IMR-90 (cell line): ENCODE data around the gene GJB4. TPM values are rescaled to one million over a fixed set of nuclear protein-coding genes. Genes with fewer than 3 reads are reported as not detected.

Experiments
- ATAC-seq: fragments of 200-7000 bp; cut with Tn5 transposase; 2 replicates; pipeline ENCODE4 v1.9.1; 2020; ENCODE audit warnings: low read depth, mild to moderate bottlenecking, moderate library complexity
- BruUV-seq: library from RNA; stranded (reverse); fragments of 400-500 nt; replicated peaks from 2 replicates; lab custom pipeline; 2021; lab: Mats Ljungman, UMichigan
- CTCF ChIA-PET: fragments of 300-600 bp; formaldehyde crosslinking; extraction: SDS; loops from one replicate; lab custom pipeline; 2021; ENCODE audit warnings: antibody characterized with exemption; lab: Yijun Ruan, JAX
- POLR2A ChIA-PET: fragments of 300-600 bp; sonication (Branson Sonifier 250); formaldehyde crosslinking; loops from one replicate; lab custom pipeline; 2022; ENCODE audit warnings: antibody characterized with exemption; ENCODE audit not compliant: unreplicated experiment; lab: Charles Lee
- DNase-seq: peaks from one replicate; pipeline ENCODE4 v3.0.0; 2013
- H2AFZ ChIP-seq: replicated peaks from 2 replicates; pipeline ENCODE3; 2013; ENCODE audit warnings: low read length, mild to moderate bottlenecking; ENCODE audit not compliant: poor library complexity
- H2AK5ac ChIP-seq: 2 replicates; pipeline ENCODE4 v1.6.1; 2013; ENCODE audit warnings: low read depth, low read length, inconsistent platforms
- H2AK9ac ChIP-seq: replicated peaks from 2 replicates; pipeline ENCODE3; 2013; ENCODE audit warnings: mild to moderate bottlenecking, low read depth, low read length, moderate library complexity; ENCODE audit not compliant: poor library complexity
- H2BK120ac ChIP-seq: 2 replicates; pipeline ENCODE4 v1.6.1; 2013; ENCODE audit warnings: low read depth, low read length, inconsistent platforms
- H2BK15ac ChIP-seq: 3 replicates; pipeline ENCODE4 v1.6.1; 2013; ENCODE audit warnings: low read depth, low read length, inconsistent platforms
- H2BK20ac ChIP-seq: 2 replicates; pipeline ENCODE4 v1.6.1; 2013; ENCODE audit warnings: low read depth, mild to moderate bottlenecking, inconsistent platforms, low read length, moderate library complexity
- H2BK5ac ChIP-seq: 2 replicates; pipeline ENCODE4 v1.6.1; 2013; ENCODE audit warnings: mild to moderate bottlenecking, low read depth, low read length, inconsistent platforms; ENCODE audit not compliant: poor library complexity, severe bottlenecking
- H3K14ac ChIP-seq: replicated peaks from 2 replicates; pipeline ENCODE4 v1.6.1; 2013; ENCODE audit warnings: low read depth, low read length, inconsistent platforms
- H3K18ac ChIP-seq: 2 replicates; pipeline ENCODE4 v1.6.1; 2013; ENCODE audit warnings: low read depth, low read length, control low read depth
- H3K23ac ChIP-seq: 2 replicates; pipeline ENCODE4 v1.6.1; 2013; ENCODE audit warnings: low read depth, low read length, inconsistent platforms
- H3K27ac ChIP-seq: 2 replicates; pipeline ENCODE4 v1.5.1; 2013; ENCODE audit warnings: mild to moderate bottlenecking, control low read depth, low read length; ENCODE audit not compliant: insufficient read depth
- H3K27me3 ChIP-seq: 2 replicates; pipeline ENCODE4 v1.6.1; 2013; ENCODE audit warnings: low read length; ENCODE audit not compliant: control insufficient read depth, insufficient read depth
- H3K36me3 ChIP-seq: 2 replicates; pipeline ENCODE4 v1.6.1; 2013; ENCODE audit warnings: low read length, mixed read lengths; ENCODE audit not compliant: control insufficient read depth, insufficient read depth
- H3K4ac ChIP-seq: 2 replicates; pipeline ENCODE4 v1.6.1; 2013; ENCODE audit warnings: low read depth, low read length, inconsistent platforms
- H3K4me1 ChIP-seq: 2 replicates; pipeline ENCODE4 v1.6.1; 2013; ENCODE audit warnings: low read length, mixed read lengths; ENCODE audit not compliant: control insufficient read depth, insufficient read depth
- H3K4me2 ChIP-seq: 2 replicates; pipeline ENCODE4 v1.6.1; 2013; ENCODE audit warnings: low read depth, mild to moderate bottlenecking, control low read depth, low read length, moderate library complexity
- H3K4me3 ChIP-seq: 2 replicates; pipeline ENCODE4 v1.5.1; 2013; ENCODE audit warnings: low read depth, mild to moderate bottlenecking, control low read depth, low read length, moderate library complexity; ENCODE audit not compliant: insufficient read depth
- H3K56ac ChIP-seq: 2 replicates; pipeline ENCODE4 v1.6.1; 2013; ENCODE audit warnings: low read length, inconsistent platforms; ENCODE audit not compliant: insufficient read depth; ENCODE audit errors: extremely low read depth
- H3K79me1 ChIP-seq, 2 experiments: 2 replicates each; pipeline ENCODE4 v1.6.1; 2013; ENCODE audit warnings: low read length in 2 of 2, inconsistent platforms in 1 of 2, low read depth in 1 of 2
- H3K9ac ChIP-seq: 2 replicates; pipeline ENCODE4 v1.6.1; 2013; ENCODE audit warnings: low read depth, low read length, control low read depth
- H3K9me1 ChIP-seq: 2 replicates; pipeline ENCODE4 v1.6.1; 2013; ENCODE audit warnings: low read length, inconsistent platforms; ENCODE audit not compliant: insufficient read depth
- H3K9me3 ChIP-seq: 2 replicates; pipeline ENCODE4 v1.6.1; 2013; ENCODE audit warnings: low read length; ENCODE audit not compliant: control insufficient read depth, insufficient read depth
- H4K20me1 ChIP-seq: 2 replicates; pipeline ENCODE4 v1.6.1; 2013; ENCODE audit warnings: low read length, inconsistent platforms; ENCODE audit not compliant: insufficient read depth
- H4K5ac ChIP-seq: 2 replicates; pipeline ENCODE4 v1.6.1; 2013; ENCODE audit warnings: mild to moderate bottlenecking, low read depth, low read length, control low read depth
- H4K8ac ChIP-seq, 2 experiments: 2 replicates each; pipeline ENCODE4 v1.6.1; 2013; ENCODE audit warnings: low read depth in 2 of 2, low read length in 2 of 2, control low read depth in 1 of 2, inconsistent platforms in 1 of 2
- H4K91ac ChIP-seq: 2 replicates; pipeline ENCODE4 v1.6.1; 2013; ENCODE audit warnings: low read depth, low read length, inconsistent platforms; ENCODE audit not compliant: insufficient read depth
- BHLHE40 ChIP-seq: fragments of 150-350 bp; IDR thresholded peaks from 2 replicates; pipeline ENCODE4 v1.6.1; 2016; ENCODE audit warnings: mild to moderate bottlenecking, low read depth, low read length
- CEBPB ChIP-seq: IDR thresholded peaks from 2 replicates; pipeline ENCODE4 v1.6.1; 2012; ENCODE audit warnings: low read depth, low read length, improper control_type of control experiment
- CHD1 ChIP-seq: IDR thresholded peaks from 2 replicates; pipeline ENCODE4 v1.6.1; 2012; ENCODE audit warnings: low read depth, low read length, improper control_type of control experiment
- CTCF ChIP-seq: conservative IDR thresholded peaks from 2 replicates; pipeline ENCODE4 v1.5.1; 2012; ENCODE audit warnings: mild to moderate bottlenecking, low read depth, low read length, improper control_type of control experiment
- ELK1 ChIP-seq: fragments of 150-350 bp; IDR thresholded peaks from 2 replicates; pipeline ENCODE4 v1.6.1; 2016; ENCODE audit warnings: low read depth, mild to moderate bottlenecking, low read length, moderate library complexity, borderline replicate concordance
- FOS ChIP-seq: fragments of 150-350 bp; IDR thresholded peaks from 2 replicates; pipeline ENCODE4 v1.6.1; 2016; ENCODE audit warnings: low read depth, low read length
- MAFK ChIP-seq: IDR thresholded peaks from 2 replicates; pipeline ENCODE4 v1.6.1; 2012; ENCODE audit warnings: low read depth, low read length, improper control_type of control experiment
- MAZ ChIP-seq: IDR thresholded peaks from 2 replicates; pipeline ENCODE4 v1.6.1; 2012; ENCODE audit warnings: low read depth, mild to moderate bottlenecking, low read length, improper control_type of control experiment, moderate library complexity, borderline replicate concordance
- MXI1 ChIP-seq: IDR thresholded peaks from 2 replicates; pipeline ENCODE4 v1.6.1; 2012; ENCODE audit warnings: low read depth, mild to moderate bottlenecking, low read length, moderate library complexity, borderline replicate concordance
- NFE2L2 ChIP-seq: fragments of 150-350 bp; IDR thresholded peaks from 2 replicates; pipeline ENCODE4 v1.6.1; 2016; ENCODE audit warnings: low read depth, mild to moderate bottlenecking, low read length
- POLR2A ChIP-seq: IDR thresholded peaks from 2 replicates; pipeline ENCODE4 v1.6.1; 2012; ENCODE audit warnings: mild to moderate bottlenecking, low read depth, low read length
- RAD21 ChIP-seq: IDR thresholded peaks from 2 replicates; pipeline ENCODE4 v1.6.1; 2012; ENCODE audit warnings: low read length, improper control_type of control experiment
- RCOR1 ChIP-seq: IDR thresholded peaks from 2 replicates; pipeline ENCODE4 v1.6.1; 2012; ENCODE audit warnings: mild to moderate bottlenecking, low read length, improper control_type of control experiment; ENCODE audit not compliant: insufficient replicate concordance
- RFX5 ChIP-seq: IDR thresholded peaks from 2 replicates; pipeline ENCODE4 v1.8.0; 2012; ENCODE audit warnings: low read depth, mild to moderate bottlenecking, low read length, moderate library complexity
- SMC3 ChIP-seq: fragments of 150-350 bp; IDR thresholded peaks from 2 replicates; pipeline ENCODE4 v1.6.1; 2016; ENCODE audit warnings: low read depth, mild to moderate bottlenecking, antibody characterized with exemption, low read length, moderate library complexity
- USF2 ChIP-seq: fragments of 150-350 bp; IDR thresholded peaks from 2 replicates; pipeline ENCODE4 v1.6.1; 2017; ENCODE audit warnings: mild to moderate bottlenecking, antibody characterized with exemption, low read length, low read depth
- WGBS, 2 experiments: methylation state at CpG; one replicate each; pipeline versions ENCODE4 v1.1.5 to v1.1.7; 2013; ENCODE audit warnings: missing lambda C conversion rate in 2 of 2; ENCODE audit not compliant: insufficient read length in 1 of 2; ENCODE audit errors: extremely low coverage in 2 of 2; 5-methylcytosine and 5-hydroxymethylcytosine counted together
- dilution Hi-C: fragments of 300-500 bp; cut with HindIII; formaldehyde crosslinking; loops from one replicate; pipeline ENCODE4 v1.14.3; 2018; ENCODE audit warnings: low sequenced_read_pairs; ENCODE audit not compliant: unreplicated experiment
- in situ Hi-C: fragments of 300-500 bp; cut with MboI; formaldehyde crosslinking; loops from 3 replicates; pipeline ENCODE4 v1.14.3; 2019; ENCODE audit warnings: low sequenced_read_pairs, inconsistent platforms, mixed read lengths
- intact Hi-C: fragments of 100-400 bp; cut with micrococcal nuclease; formaldehyde crosslinking; loops from 2 replicates; pipeline ENCODE4 v1.10.0; 2022
- polyA plus RNA-seq, 3 experiments: library from polyadenylated mRNA; depleted of rRNA; stranded (reverse); fragments of >200 nt; gene quantifications; 2 replicates each; pipeline ENCODE4 v1.2.3, GENCODE V29; 2012; ENCODE audit warnings: low replicate concordance in 1 of 3
- total RNA-seq: library from RNA; depleted of rRNA; stranded (reverse); fragments of >200 nt; gene quantifications from 2 replicates; pipeline ENCODE4 v1.2.3, GENCODE V29; 2012

Gene GJB4
- total and polyA plus RNA-seq, 2 of the 4 experiments (the other 2 are of a cell fraction), result not detected

- WGBS, 2 experiments, result 10% methylated on average over 2 of the region's 3 CpGs; no CpG with 5 or more reads in 1 of the 2 experiments
- Histone ChIP-seq H3K79me1 (no peaks in the 10 kb centered on the region), H2AK5ac (no peak overlapping the region), H2AFZ (peak overlapping the region; percentile 64), H2BK15ac (no peak overlapping the region), H4K20me1 (no peaks in the 10 kb centered on the region), H3K23ac (no peak overlapping the region), H2BK20ac (no peak overlapping the region), H2AK9ac (no peak overlapping the region), H3K4me1 (peaks cover 2% of the 10 kb centered on the region), H3K18ac (no peak overlapping the region), H3K4me2 (0 out of 2 replicates have a peak overlapping the region, but pooled peaks have one; percentile 28), H3K4ac (no peak overlapping the region), H4K91ac (no peak overlapping the region), H2BK120ac (no peak overlapping the region), H3K9ac (no peak overlapping the region), H3K9me3 (no peaks in the 10 kb centered on the region), H3K27ac (no peak overlapping the region), H3K9me1 (no peaks in the 10 kb centered on the region), H3K27me3 (no peaks in the 10 kb centered on the region), H3K14ac (no peak overlapping the region), H3K56ac (no peak overlapping the region), H4K8ac (no peak overlapping the region), H2BK5ac (no peak overlapping the region), H3K4me3 (no peak overlapping the region), H4K5ac (no peak overlapping the region), H3K36me3 (no peaks in the 10 kb centered on the region)
- DNase-seq (peak; percentile 50), ATAC-seq (peak; percentile 97)
- intact Hi-C loops, result no loop called here
- BruUV-seq, result no TSS peak
- ChIA-PET CTCF (no interaction called here), POLR2A (no interaction called here)
- TF ChIP-seq POLR2A (no peak), RFX5 (no peak), NFE2L2 (no peak), SMC3 (no peak), CEBPB (no peak), ELK1 (no peak), CTCF (no peak), FOS (no peak), BHLHE40 (no peak), CHD1 (no peak), MAFK (no peak), MAZ (no peak), MXI1 (no peak), RCOR1 (no peak), RAD21 (no peak), USF2 (no peak)
- in situ Hi-C loops, result no loop called here
- dilution Hi-C loops, result no loop called here
Observed at GRCh38 chr1:34806396-34806795, 46.9 kb downstream of the GJB4 start.
